Activated B cell treated with CpG ODN at 0.5 μM for 24 hours (primary cell): ENCODE results near the gene TRAF3. TPM values are rescaled to one million over a fixed set of nuclear protein-coding genes. Genes with fewer than 3 reads are reported as not detected.

Source experiments
- total RNA-seq: library from RNA; stranded (reverse); gene quantifications from 2 replicates; pipeline ENCODE4 v1.2.3, GENCODE V29; 2022

TRAF3 gene
- total RNA-seq, 1 donor from 2014 or later = 120 TPM

Other genes starting within 250 kb of the TRAF3 start
- gene RCOR1, start 184.8 kb upstream of the TRAF3 start, total RNA-seq = 21.0 and 23.0 TPM in 2 replicates
- 4.4 and 5.3 TPM in 2 replicates for gene AMN, start 145.2 kb downstream of the TRAF3 start, total RNA-seq